Cardiac fibroblast (primary cell): ENCODE data around the gene PCSK9.

Experiments
- DNase-seq, 2 donors: peaks; one replicate each; pipeline versions ENCODE4 v3.0.0 to v3.0.0-alpha.2; 2010; ENCODE audit warnings: low read depth in 2 of 2
- H3K4me3 ChIP-seq, 2 donors: replicated peaks in 1 of 2; 1 replicate in 1 of 2; 2 replicates in 1 of 2; pipeline ENCODE4 v1.5.1; 2011; ENCODE audit warnings: low read depth in 2 of 2, low read length in 2 of 2, mild to moderate bottlenecking in 2 of 2, moderate library complexity in 1 of 2
- CTCF ChIP-seq: IDR thresholded peaks from one replicate; pipeline ENCODE4 v1.5.1; 2011; ENCODE audit warnings: low read depth, mild to moderate bottlenecking, low read length, inconsistent platforms

Gene PCSK9

GRCh38 chr1:55043011-55043410, 3.7 kb downstream of the PCSK9 start:
- no peak for DNase-seq
- no peak overlapping the region for H3K4me3 ChIP-seq
- no peak for TF ChIP-seq CTCF

GRCh38 chr1:55043726-55044125, 4.4 kb downstream of the PCSK9 start:
- no peak for DNase-seq
- no peak overlapping the region for H3K4me3 ChIP-seq
- no peak for TF ChIP-seq CTCF

- TF ChIP-seq CTCF = no peak
- no peak for DNase-seq
- H3K4me3 ChIP-seq = no peak overlapping the region
Measured at GRCh38 chr1:55044617-55045397, 5.5 kb downstream of the PCSK9 start.

- no peak for TF ChIP-seq CTCF
- no peak for DNase-seq
- H3K4me3 ChIP-seq = no peak overlapping the region
Measured at GRCh38 chr1:55045430-55045829, 6.1 kb downstream of the PCSK9 start.

GRCh38 chr1:55046871-55047270, 7.5 kb downstream of the PCSK9 start:
- no peak for DNase-seq
- H3K4me3 ChIP-seq = no peak overlapping the region
- no peak for TF ChIP-seq CTCF

- H3K4me3 ChIP-seq = no peak overlapping the region
- TF ChIP-seq CTCF = no peak
- no peak for DNase-seq
Measured at GRCh38 chr1:55047611-55048010, 8.3 kb downstream of the PCSK9 start.
